MM.1S (cell line): ENCODE data around the gene FXYD3.

ENCODE experiments used
- DNase-seq: peaks from one replicate; pipeline ENCODE4 v3.0.0-alpha.2; 2015
- H2AFZ ChIP-seq: fragments of 300-600 bp; sonication (generic); 2 replicates; pipeline ENCODE4 v1.6.0; 2016; ENCODE audit warnings: antibody characterized with exemption, low read length
- H3F3A ChIP-seq: fragments of 300-600 bp; sonication (generic); 2 replicates; pipeline ENCODE4 v1.6.1; 2016; ENCODE audit warnings: mild to moderate bottlenecking, antibody characterized with exemption, low read length, moderate library complexity, mixed read lengths; ENCODE audit not compliant: insufficient read depth
- H3K27ac ChIP-seq: fragments of 300-600 bp; sonication (generic); 2 replicates; pipeline ENCODE4 v1.5.1; 2016; ENCODE audit warnings: mild to moderate bottlenecking, low read length
- H3K27me3 ChIP-seq: fragments of 300-600 bp; sonication (generic); replicated peaks from 2 replicates; pipeline ENCODE4 v1.6.0; 2016; ENCODE audit warnings: low read length; ENCODE audit not compliant: insufficient read depth
- H3K36me3 ChIP-seq: fragments of 300-600 bp; sonication (generic); replicated peaks from 2 replicates; pipeline ENCODE4 v1.6.1; 2016; ENCODE audit warnings: mild to moderate bottlenecking, low read length, mixed read lengths; ENCODE audit not compliant: insufficient read depth
- H3K4me1 ChIP-seq: fragments of 300-600 bp; sonication (generic); 2 replicates; pipeline ENCODE4 v1.6.1; 2016; ENCODE audit warnings: low read length, mixed read lengths
- H3K4me2 ChIP-seq: fragments of 300-600 bp; sonication (generic); 2 replicates; pipeline ENCODE4 v1.6.0; 2016; ENCODE audit warnings: low read depth, low read length
- H3K4me3 ChIP-seq: fragments of 300-600 bp; sonication (generic); 2 replicates; pipeline ENCODE4 v1.5.1; 2016; ENCODE audit warnings: low read length, mixed read lengths
- H3K79me2 ChIP-seq: fragments of 300-600 bp; sonication (generic); 2 replicates; pipeline ENCODE4 v1.6.1; 2016; ENCODE audit warnings: mixed run types, low read length, mixed read lengths
- H3K9ac ChIP-seq: fragments of 300-600 bp; sonication (generic); 2 replicates; pipeline ENCODE4 v1.6.1; 2016; ENCODE audit warnings: low read length, mixed read lengths
- H3K9me2 ChIP-seq: fragments of 300-600 bp; sonication (generic); replicated peaks from 2 replicates; pipeline ENCODE4 v1.6.1; 2016; ENCODE audit warnings: mild to moderate bottlenecking, low read length, mixed read lengths; ENCODE audit not compliant: insufficient read depth
- H3K9me3 ChIP-seq: fragments of 300-600 bp; sonication (generic); replicated peaks from 2 replicates; pipeline ENCODE4 v1.6.1; 2016; ENCODE audit warnings: mild to moderate bottlenecking, low read length, mixed read lengths; ENCODE audit not compliant: insufficient read depth
- H4K20me1 ChIP-seq: fragments of 300-600 bp; sonication (generic); 2 replicates; pipeline ENCODE4 v1.6.1; 2016; ENCODE audit warnings: mild to moderate bottlenecking, low read length, moderate library complexity, mixed read lengths; ENCODE audit not compliant: insufficient read depth
- EZH2 ChIP-seq: fragments of 300-600 bp; sonication (generic); optimal IDR thresholded peaks from 2 replicates; pipeline ENCODE3; 2017; ENCODE audit warnings: low read depth, mild to moderate bottlenecking, antibody characterized with exemption, low read length, mixed read lengths
- EZH2phosphoT487 ChIP-seq: fragments of 300-600 bp; sonication (generic); IDR thresholded peaks from 2 replicates; pipeline ENCODE4 v1.6.1; 2018; ENCODE audit warnings: antibody characterized with exemption, low read length
- TF ChIP-seq, protein P1 (sequence below): fragments of 300-600 bp; sonication (generic); IDR thresholded peaks from 2 replicates; pipeline ENCODE4 v1.5.1; 2016; ENCODE audit warnings: antibody characterized with exemption, low read length, mixed read lengths

The FXYD3 gene

DNA sequence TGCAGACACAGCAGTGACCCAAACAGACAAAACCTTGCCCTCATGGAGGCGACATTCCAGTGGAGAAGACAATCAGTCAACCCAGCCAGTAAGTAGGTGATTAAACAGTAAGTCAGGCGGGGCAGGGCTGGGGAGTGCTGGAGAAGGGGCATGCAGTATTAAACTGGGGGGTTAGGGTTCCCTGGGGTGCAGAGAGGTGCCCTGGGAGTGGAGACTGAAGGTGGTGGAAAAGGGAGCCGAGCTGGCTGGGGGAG is 31.2 kb upstream of the FXYD3 start:
- peaks cover 61% of the 10 kb centered on the region for H3K27me3 ChIP-seq
- H3K9me3 ChIP-seq: no peaks in the 10 kb centered on the region
- H3K9ac ChIP-seq: no peak overlapping the region
- H3K4me3 ChIP-seq: no peak overlapping the region
- H3K79me2 ChIP-seq: no peaks in the 10 kb centered on the region
- no peaks in the 10 kb centered on the region for H3K36me3 ChIP-seq
- no peaks in the 10 kb centered on the region for H3K9me2 ChIP-seq
- no peak overlapping the region for H2AFZ ChIP-seq
- no peaks in the 10 kb centered on the region for H3K4me1 ChIP-seq
- no peak for DNase-seq
- no peak overlapping the region for H3K4me2 ChIP-seq
- no peak overlapping the region for H3K27ac ChIP-seq
- no peaks in the 10 kb centered on the region for H3F3A ChIP-seq
- TF ChIP-seq, protein P1, sequence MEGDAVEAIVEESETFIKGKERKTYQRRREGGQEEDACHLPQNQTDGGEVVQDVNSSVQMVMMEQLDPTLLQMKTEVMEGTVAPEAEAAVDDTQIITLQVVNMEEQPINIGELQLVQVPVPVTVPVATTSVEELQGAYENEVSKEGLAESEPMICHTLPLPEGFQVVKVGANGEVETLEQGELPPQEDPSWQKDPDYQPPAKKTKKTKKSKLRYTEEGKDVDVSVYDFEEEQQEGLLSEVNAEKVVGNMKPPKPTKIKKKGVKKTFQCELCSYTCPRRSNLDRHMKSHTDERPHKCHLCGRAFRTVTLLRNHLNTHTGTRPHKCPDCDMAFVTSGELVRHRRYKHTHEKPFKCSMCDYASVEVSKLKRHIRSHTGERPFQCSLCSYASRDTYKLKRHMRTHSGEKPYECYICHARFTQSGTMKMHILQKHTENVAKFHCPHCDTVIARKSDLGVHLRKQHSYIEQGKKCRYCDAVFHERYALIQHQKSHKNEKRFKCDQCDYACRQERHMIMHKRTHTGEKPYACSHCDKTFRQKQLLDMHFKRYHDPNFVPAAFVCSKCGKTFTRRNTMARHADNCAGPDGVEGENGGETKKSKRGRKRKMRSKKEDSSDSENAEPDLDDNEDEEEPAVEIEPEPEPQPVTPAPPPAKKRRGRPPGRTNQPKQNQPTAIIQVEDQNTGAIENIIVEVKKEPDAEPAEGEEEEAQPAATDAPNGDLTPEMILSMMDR: no peak
- TF ChIP-seq EZH2 (no peak), EZH2phosphoT487 (no peak)
- H4K20me1 ChIP-seq: no peaks in the 10 kb centered on the region

DNA sequence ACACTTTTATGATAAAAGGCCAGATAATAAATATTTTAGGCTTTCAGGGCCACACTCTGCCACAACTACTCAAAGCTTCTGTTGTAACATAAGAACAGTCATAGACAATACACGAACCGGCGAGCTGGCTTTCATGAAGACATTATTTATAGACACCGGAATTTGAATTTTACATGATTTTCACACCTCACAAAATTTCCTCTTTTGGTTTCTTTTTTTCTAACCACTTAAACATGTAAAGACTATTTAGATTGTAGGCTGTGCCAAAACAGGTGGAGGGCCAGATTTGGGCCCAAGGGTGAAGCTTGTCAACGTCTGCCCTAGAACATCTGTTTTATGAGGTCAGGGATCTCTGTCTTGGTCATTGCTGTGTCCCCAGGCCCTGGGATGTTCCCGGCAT is 29.7 kb upstream of the FXYD3 start:
- H3K79me2 ChIP-seq: no peaks in the 10 kb centered on the region
- H3K36me3 ChIP-seq: no peaks in the 10 kb centered on the region
- peaks cover 49% of the 10 kb centered on the region for H3K27me3 ChIP-seq
- no peak for TF ChIP-seq EZH2phosphoT487
- no peak for TF ChIP-seq EZH2
- TF ChIP-seq, protein P1: no peak
- no peak overlapping the region for H3K27ac ChIP-seq
- no peaks in the 10 kb centered on the region for H3F3A ChIP-seq
- no peaks in the 10 kb centered on the region for H4K20me1 ChIP-seq
- H3K4me1 ChIP-seq: no peaks in the 10 kb centered on the region
- H3K9ac ChIP-seq: no peak overlapping the region
- H3K4me2 ChIP-seq: no peak overlapping the region
- DNase-seq: no peak
- no peak overlapping the region for H3K4me3 ChIP-seq
- no peaks in the 10 kb centered on the region for H3K9me2 ChIP-seq
- H3K9me3 ChIP-seq: no peaks in the 10 kb centered on the region
- no peak overlapping the region for H2AFZ ChIP-seq

DNA sequence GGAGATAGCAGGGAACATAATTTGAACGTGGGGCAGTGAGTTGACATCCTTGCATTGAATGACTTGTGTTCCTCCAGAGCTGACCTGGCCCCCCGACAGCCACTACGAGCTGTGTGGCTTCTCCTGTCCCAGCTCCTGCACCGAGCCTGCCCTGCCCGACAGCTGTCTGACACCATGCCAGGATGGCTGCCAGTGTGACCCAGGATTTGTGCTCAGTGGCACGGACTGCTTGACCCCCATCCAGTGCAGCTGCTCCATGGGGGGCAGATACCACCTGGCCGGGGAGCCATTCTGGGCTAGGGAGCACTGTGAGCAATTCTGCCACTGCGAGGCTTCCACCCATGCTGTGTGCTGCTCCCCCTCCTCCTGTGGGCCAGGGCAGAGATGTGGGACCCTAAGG is 29.2 kb upstream of the FXYD3 start:
- Histone ChIP-seq H3K4me3 (no peak overlapping the region), H3K9me3 (no peaks in the 10 kb centered on the region), H2AFZ (no peak overlapping the region), H3K27ac (no peak overlapping the region), H3K79me2 (no peaks in the 10 kb centered on the region), H4K20me1 (no peaks in the 10 kb centered on the region), H3K4me1 (no peaks in the 10 kb centered on the region), H3K36me3 (no peaks in the 10 kb centered on the region), H3F3A (no peaks in the 10 kb centered on the region), H3K9ac (no peak overlapping the region), H3K4me2 (no peak overlapping the region), H3K9me2 (no peaks in the 10 kb centered on the region), H3K27me3 (peaks cover 44% of the 10 kb centered on the region)
- DNase-seq: no peak
- TF ChIP-seq, protein P1: no peak
- TF ChIP-seq EZH2 (no peak), EZH2phosphoT487 (no peak)

DNA sequence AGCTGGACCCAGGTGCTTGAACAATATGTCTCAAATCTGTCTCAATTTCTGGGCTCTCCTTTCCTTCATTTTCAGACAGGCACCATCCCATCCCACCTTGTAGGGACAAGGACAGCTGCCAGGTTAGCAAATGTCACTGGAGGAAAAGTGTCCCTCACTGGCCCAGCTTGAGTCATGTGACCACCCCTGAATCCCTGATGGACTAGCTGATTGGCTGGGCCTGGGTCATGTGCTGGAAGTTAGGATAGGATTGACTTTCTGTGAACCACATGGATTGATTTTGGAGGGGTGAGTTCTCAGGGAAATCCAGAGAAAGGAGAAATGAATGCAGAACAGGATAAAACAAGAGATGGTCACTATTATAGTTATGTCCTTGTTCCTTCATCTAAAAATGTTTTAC is 28.2 kb upstream of the FXYD3 start:
- Histone ChIP-seq H3K9me2 (no peaks in the 10 kb centered on the region), H3K4me3 (no peak overlapping the region), H3F3A (no peaks in the 10 kb centered on the region), H3K27me3 (peaks cover 45% of the 10 kb centered on the region), H3K4me1 (no peaks in the 10 kb centered on the region), H3K4me2 (no peak overlapping the region), H3K79me2 (no peaks in the 10 kb centered on the region), H3K9me3 (no peaks in the 10 kb centered on the region), H2AFZ (no peak overlapping the region), H3K9ac (no peak overlapping the region), H4K20me1 (no peaks in the 10 kb centered on the region), H3K36me3 (no peaks in the 10 kb centered on the region), H3K27ac (no peak overlapping the region)
- TF ChIP-seq, protein P1: no peak
- TF ChIP-seq EZH2phosphoT487 (no peak), EZH2 (no peak)
- no peak for DNase-seq
